Measurements from ENCODE around the gene CDH4. TPM values are rescaled to one million over a fixed set of nuclear protein-coding genes. Genes with fewer than 3 reads are reported as not detected.

Gene CDH4
- total RNA-seq, 6 donors from 2014 or later: 0.20 to 1.0 (median 0.40) TPM; not detected in 1

DNA sequence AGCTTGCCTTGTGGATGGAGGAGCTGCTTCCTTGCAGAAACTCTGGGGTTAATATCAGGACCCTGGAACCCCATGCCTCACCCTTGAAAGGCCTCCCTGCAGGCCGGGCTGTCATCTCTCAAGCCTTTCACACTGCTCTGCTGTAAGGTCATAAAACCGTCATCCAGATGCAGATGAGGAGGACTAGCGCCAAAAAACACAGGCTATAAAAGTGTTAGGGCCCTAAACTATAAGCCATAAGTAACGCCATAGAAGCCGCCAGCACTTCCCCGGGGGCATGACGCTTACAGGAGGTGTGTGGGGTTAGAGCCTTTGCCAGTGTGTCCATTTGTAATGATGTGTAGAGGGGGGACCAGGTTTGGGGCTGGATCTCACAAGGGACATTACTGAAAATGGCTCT lies 47.6 kb downstream of the CDH4 start:
- no peak for ATAC-seq (ENCODE audit: low FRiP score in 2 of 2)
- 64% methylated on average over 7 of the region's 7 CpGs for WGBS, 2 donors
- no peaks in the 10 kb centered on the region for H3K36me3 ChIP-seq
- no peak overlapping the region for H3K27ac ChIP-seq
- no peaks in the 10 kb centered on the region for H3K4me1 ChIP-seq
- no peak overlapping the region for H3K4me3 ChIP-seq
- no peaks in the 10 kb centered on the region for H3K27me3 ChIP-seq
- no peak for DNase-seq
- TF ChIP-seq, protein P1, sequence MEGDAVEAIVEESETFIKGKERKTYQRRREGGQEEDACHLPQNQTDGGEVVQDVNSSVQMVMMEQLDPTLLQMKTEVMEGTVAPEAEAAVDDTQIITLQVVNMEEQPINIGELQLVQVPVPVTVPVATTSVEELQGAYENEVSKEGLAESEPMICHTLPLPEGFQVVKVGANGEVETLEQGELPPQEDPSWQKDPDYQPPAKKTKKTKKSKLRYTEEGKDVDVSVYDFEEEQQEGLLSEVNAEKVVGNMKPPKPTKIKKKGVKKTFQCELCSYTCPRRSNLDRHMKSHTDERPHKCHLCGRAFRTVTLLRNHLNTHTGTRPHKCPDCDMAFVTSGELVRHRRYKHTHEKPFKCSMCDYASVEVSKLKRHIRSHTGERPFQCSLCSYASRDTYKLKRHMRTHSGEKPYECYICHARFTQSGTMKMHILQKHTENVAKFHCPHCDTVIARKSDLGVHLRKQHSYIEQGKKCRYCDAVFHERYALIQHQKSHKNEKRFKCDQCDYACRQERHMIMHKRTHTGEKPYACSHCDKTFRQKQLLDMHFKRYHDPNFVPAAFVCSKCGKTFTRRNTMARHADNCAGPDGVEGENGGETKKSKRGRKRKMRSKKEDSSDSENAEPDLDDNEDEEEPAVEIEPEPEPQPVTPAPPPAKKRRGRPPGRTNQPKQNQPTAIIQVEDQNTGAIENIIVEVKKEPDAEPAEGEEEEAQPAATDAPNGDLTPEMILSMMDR (IDR thresholded peaks at IDR 0.05): no peak
- TF ChIP-seq EP300 (IDR thresholded peaks at IDR 0.05) (no peak), POLR2AphosphoS5 (IDR thresholded peaks at IDR 0.05) (no peak), POLR2A (IDR thresholded peaks at IDR 0.05) (no peak)
- H3K9me3 ChIP-seq: no peaks in the 10 kb centered on the region

DNA sequence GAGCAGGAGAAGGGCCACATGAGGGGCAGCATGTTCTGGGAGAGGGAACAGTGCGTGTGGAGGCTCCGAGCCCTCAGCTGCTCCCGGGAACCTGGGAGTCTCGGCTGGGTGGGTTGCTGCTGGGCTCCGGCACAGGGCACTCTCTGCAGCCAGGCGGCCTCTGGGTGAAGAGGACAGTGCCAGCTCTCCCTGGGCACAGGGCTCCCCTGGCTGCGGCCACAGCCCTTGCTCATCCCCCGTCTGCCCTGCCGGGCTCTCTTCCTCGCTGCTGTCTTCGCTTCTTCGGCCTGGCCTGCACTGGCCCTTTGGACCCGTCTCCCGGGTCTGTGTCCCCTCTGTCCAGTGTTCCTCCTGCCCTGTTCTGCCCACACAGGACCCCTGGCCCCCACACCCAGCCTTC lies 48.2 kb downstream of the CDH4 start:
- WGBS, 2 donors: 75 to 92% methylated on average over 13 to 14 of the region's 14 CpGs
- no peak for TF ChIP-seq POLR2A (IDR thresholded peaks at IDR 0.05)
- TF ChIP-seq POLR2AphosphoS5 (IDR thresholded peaks at IDR 0.05): no peak
- TF ChIP-seq, protein P1 (IDR thresholded peaks at IDR 0.05): no peak
- TF ChIP-seq EP300 (IDR thresholded peaks at IDR 0.05): no peak

DNA sequence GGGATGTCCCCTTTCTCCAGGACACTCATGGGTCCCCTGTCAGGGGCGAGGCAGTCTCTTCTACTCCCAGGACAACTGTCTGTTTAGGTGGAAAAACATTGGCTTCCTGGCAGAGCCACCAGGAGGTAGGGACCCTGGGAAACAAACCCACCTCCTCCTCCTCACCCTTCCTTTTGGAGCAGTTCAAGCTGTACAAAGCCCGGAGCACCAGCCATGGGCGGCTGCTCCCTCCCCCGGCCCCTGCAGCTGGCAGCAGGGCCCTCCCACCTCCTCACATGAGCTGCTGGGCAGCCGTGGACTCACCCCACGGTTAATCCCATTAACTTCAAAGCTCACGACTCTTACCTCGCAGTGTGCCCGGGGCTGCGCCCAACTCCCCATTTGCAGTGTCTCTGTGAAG lies 48.6 kb downstream of the CDH4 start:
- no peaks in the 10 kb centered on the region for H3K9me3 ChIP-seq
- no peak overlapping the region for H3K27ac ChIP-seq
- no peaks in the 10 kb centered on the region for H3K4me1 ChIP-seq
- no peaks in the 10 kb centered on the region for H3K36me3 ChIP-seq
- ATAC-seq (ENCODE audit: low FRiP score in 2 of 2): no peak
- TF ChIP-seq, protein P1 (IDR thresholded peaks at IDR 0.05): no peak
- TF ChIP-seq POLR2A (IDR thresholded peaks at IDR 0.05) (no peak), POLR2AphosphoS5 (IDR thresholded peaks at IDR 0.05) (no peak), EP300 (IDR thresholded peaks at IDR 0.05) (no peak)
- DNase-seq: no peak
- WGBS, 2 donors: 61 to 75% methylated on average over 6 to 10 of the region's 10 CpGs
- H3K4me3 ChIP-seq: no peak overlapping the region
- no peaks in the 10 kb centered on the region for H3K27me3 ChIP-seq

More for the DNA sequence above, 48.2 kb downstream of the CDH4 start:
- H3K4me1 ChIP-seq: no peaks in the 10 kb centered on the region
- no peaks in the 10 kb centered on the region for H3K27me3 ChIP-seq
- H3K27ac ChIP-seq: no peak overlapping the region
- H3K9me3 ChIP-seq: no peaks in the 10 kb centered on the region
- no peak for ATAC-seq (ENCODE audit: low FRiP score in 2 of 2)
- no peak overlapping the region for H3K4me3 ChIP-seq
- no peaks in the 10 kb centered on the region for H3K36me3 ChIP-seq
- peak in 1 of 2 donors; percentile 64 for DNase-seq

DNA sequence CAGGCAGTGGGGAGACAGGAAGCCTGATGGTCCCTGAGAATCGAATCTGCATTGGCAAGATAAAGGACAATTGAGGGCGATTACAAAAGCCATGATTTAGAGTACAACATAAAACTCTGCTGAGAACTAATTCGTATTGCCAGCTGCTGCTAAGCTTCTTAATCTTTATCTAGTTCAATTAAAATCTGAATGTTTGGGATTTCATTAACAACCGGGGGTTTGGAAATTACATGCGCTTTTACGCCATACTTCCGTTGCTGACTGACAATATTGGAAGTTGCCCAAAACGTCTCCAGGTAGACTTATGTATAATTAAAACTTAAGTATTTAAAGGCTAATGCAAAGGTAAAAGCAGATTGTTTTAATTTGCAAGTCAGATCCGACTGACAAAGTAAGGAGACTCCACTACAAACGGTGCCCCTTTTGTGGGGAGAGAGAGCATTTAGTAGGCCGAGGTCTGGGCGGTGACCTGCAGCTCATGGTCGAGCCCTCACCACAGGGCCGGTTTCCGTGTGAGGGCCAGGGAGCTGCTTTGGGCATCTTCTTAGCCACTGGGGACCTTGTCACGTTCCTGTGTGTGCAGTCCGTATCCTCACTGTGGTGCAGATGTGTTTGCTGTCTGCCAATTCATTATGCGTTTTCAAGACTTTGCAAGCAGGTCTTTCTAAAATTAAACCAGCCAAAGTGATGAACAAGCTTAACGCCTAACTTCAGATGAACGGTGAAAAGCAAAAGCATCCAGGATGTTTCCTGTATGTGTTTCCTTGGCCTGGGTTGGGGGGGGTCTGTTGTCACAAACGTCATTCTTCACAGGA lies 49.9 kb downstream of the CDH4 start:
- DNase-seq (no peak), ATAC-seq (ENCODE audit: low FRiP score in 2 of 2) (no peak)
- Histone ChIP-seq H3K27ac (no peak overlapping the region), H3K36me3 (no peaks in the 10 kb centered on the region), H3K4me1 (no peaks in the 10 kb centered on the region), H3K27me3 (no peaks in the 10 kb centered on the region), H3K9me3 (no peaks in the 10 kb centered on the region), H3K4me3 (no peak overlapping the region)
- WGBS, 2 donors: 73 to 74% methylated on average over 21 of the region's 21 CpGs
- TF ChIP-seq, protein P1 (IDR thresholded peaks at IDR 0.05): no peak
- no peak for TF ChIP-seq POLR2AphosphoS5 (IDR thresholded peaks at IDR 0.05)
- TF ChIP-seq POLR2A (IDR thresholded peaks at IDR 0.05): no peak
- TF ChIP-seq EP300 (IDR thresholded peaks at IDR 0.05): no peak

DNA sequence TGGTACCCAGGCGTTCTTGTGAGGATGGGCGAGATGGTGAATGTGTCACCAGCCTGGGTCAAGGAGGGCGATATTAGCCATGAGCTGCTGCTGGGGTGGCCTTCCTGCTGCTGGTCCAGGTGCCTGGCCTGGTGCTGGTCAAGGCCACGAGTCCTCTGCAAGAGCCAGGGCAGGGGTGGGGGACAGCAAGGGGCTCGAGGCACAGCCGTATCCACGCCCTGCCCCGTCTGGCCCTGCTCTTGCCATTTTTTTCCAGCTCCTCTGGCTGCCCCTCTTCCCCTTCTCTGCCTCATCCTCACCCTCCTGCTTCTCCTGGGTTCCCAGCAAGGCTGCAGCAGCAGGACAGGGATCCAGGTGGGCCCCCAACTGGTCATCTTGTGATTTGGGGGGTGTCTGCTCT lies 51.2 kb downstream of the CDH4 start:
- no peak for ATAC-seq (ENCODE audit: low FRiP score in 2 of 2)
- Histone ChIP-seq H3K27ac (no peak overlapping the region), H3K9me3 (no peaks in the 10 kb centered on the region), H3K4me3 (no peak overlapping the region), H3K4me1 (no peaks in the 10 kb centered on the region), H3K27me3 (no peaks in the 10 kb centered on the region), H3K36me3 (no peaks in the 10 kb centered on the region)
- 83 to 87% methylated on average over 8 of the region's 8 CpGs for WGBS, 2 donors
- DNase-seq: no peak
- TF ChIP-seq EP300 (IDR thresholded peaks at IDR 0.05): no peak
- TF ChIP-seq POLR2AphosphoS5 (IDR thresholded peaks at IDR 0.05): no peak
- TF ChIP-seq POLR2A (IDR thresholded peaks at IDR 0.05): no peak
- TF ChIP-seq, protein P1 (IDR thresholded peaks at IDR 0.05): no peak

All from upper lobe of left lung (tissue), 6 donors.